ENCODE measurements around the gene NECTIN1.

Gene NECTIN1

DNA sequence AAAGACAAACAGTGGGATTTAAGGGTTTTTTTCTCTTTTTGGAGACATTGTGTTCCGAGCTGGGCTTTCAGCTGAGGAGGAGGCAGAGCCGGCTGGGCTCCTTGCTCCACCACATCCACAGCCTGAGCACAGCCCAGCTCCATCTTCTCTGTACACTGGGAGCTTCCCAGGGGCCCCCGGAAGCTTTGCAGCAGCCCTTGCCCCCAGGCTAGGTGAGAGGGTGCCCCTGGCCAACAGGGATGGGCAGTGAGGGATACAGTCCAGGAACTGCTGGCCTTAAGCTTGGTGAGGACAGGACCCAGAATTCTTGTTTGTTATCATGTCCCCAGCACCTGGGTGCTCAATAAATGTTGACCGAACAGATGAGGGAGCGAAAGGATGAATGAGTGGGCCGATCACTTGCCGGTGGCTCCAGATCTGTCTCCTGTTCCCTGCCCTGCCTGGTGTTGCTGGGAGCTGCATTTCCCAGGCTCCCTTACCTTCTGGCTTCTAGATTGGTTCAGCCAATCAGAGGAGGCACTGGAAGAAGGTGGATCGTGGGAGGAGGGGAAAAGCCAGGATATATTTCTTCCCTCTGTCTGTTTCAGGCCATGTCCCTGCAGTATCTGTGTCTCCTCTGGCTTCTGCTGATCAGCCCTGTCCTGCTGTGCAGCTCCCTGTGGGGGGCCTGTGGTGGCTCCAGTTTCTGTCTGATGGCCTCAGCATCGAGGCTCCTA lies 26.5 kb upstream of the NECTIN1 start:
- DNase-seq, result no peak

DNA sequence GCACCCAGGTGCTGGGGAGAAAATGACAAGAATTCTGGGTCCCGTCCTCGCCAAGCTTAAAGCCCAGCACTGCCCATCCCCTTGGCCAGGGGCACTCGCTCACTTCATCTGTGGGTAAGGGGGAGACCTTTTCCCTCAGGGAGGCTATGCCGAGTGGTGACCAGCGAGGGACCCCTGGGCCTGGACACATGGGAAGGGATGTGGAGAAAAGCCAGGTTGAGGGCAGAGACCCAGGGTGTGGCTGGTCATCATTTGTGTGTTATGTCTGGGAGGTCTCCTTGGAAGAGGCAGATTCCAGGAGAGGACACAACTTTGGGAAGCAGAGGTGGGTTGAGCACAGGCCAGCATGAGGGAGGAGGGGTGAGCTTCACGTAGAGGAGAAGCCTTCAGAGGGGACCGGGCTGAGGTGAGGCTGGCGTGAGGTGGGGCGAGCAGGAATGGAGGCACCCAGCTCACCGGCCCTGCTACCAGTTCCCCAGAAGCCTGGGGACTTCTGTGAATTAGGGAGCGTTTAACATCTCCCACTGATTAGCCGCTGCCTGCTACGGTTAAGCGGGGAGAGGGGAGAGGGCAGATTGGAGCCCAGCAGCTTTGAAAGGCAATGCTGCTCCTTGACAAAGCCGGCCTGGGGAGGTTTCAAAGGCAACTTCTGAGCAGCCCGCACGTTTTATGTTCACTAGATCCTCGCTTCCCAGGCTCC lies 25.8 kb upstream of the NECTIN1 start:
- DNase-seq, result no peak

DNA sequence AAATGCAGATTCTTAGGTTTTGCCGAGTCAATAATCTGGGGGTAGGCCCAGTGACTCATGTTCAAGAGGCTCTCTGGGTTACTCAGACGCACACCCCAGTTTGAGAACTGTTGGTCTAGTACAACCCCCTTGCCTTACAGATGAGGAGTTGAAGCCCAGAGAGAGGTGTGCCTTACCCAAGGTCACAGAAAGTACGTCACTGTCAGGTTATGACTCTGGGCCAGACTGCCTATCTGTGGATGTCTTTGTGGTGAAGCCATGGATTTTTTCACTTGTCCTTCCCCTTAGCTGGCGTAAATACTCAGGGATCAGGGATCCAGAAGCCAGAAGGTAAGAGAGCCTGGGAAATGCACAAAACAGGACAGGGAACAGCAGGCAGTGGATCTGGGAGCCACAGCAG lies 25.2 kb upstream of the NECTIN1 start:
- no peak for DNase-seq

DNA sequence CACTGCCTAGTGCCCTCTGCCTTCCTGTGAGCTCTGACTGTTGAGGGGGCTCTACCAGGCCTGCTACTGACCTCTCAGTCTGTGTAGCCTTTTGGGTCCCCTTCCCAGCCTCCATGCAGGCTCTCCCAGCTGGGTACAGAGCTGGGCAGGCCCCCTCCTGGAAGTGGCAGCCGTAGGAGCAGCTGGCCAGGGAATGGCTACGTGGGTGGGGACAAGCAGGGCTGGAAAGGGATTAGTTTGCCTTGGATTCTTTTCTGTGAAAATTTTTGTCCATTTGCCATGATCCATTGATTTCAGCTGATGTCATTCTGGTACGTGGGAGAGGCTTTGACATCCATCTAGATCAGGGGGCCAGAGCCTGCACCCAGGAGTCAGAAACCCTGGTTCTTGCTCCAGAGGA lies 23.9 kb upstream of the NECTIN1 start:
- no peak for DNase-seq

DNA sequence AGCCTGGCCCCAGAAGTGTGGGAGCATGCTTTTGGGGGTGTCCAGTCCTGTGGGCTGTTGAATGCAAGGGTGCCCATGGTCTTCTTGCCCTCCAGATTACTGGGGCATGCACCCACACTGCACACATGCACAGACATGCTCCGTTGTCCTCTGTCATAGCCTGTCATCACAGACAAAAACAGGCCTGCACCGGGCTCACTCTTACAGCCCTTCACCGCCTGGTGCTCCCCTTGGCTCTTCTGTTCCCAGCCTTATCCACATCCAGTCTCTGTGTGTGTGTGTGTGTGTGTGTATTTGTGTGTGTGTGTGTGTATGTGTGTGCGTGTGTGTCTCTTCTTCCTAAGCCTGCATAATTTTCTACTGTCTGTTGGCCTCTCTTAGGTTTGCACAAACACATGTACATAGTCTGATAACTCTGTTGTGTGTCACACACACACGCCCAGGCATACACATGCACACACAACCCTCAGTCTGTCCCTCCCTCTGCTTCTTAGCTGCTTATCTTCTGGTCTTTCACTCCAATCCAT lies 23.4 kb upstream of the NECTIN1 start:
- DNase-seq, result no peak

DNA sequence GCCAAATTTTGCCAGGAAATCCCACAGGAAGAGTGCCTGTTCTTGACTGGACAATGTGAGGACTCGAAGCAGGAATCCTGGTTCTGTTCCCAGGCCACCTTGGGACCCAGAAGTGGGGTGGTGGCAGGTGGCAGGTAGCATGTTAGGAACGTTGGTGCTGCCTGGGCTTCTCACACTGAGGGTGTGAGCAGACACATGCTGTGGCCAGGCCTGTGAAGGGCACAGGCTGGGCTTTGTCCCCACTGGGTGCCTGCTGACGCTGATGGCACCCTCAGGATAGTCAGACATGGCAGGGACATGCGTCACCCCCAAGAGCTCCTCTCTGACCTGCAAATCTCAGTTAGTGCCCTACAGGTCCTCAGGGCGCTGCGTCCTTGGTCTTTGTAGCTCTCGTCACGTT lies 21.1 kb upstream of the NECTIN1 start:
- no peak for DNase-seq

DNA sequence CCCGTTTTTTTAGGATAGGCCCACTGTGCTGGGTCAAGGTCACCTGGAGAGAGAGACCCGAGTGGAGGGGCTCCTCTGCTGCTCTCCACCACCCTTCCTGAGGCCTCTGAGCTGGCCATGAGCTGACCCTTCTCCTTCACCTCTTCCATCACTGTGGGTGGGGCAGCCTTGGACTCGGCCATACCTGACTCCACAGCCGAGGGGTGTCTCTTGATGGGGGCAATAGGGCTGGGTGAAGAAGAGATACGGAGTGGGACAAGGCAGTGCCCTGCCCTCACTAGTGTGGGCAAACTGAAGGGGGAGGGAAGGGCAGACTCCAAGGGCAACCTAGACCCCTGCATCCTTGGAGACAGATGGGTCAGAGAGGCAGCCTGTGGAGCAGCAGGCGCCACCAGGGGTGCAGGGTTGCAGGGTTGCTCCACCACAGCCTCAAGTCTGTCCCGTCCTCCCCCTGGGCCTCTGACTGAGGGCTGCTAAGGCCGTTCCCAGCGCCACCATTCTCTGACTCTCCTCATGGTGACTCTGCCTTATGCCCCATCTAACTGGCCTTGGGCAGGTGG lies 20.1 kb upstream of the NECTIN1 start:
- no peak for DNase-seq

DNA sequence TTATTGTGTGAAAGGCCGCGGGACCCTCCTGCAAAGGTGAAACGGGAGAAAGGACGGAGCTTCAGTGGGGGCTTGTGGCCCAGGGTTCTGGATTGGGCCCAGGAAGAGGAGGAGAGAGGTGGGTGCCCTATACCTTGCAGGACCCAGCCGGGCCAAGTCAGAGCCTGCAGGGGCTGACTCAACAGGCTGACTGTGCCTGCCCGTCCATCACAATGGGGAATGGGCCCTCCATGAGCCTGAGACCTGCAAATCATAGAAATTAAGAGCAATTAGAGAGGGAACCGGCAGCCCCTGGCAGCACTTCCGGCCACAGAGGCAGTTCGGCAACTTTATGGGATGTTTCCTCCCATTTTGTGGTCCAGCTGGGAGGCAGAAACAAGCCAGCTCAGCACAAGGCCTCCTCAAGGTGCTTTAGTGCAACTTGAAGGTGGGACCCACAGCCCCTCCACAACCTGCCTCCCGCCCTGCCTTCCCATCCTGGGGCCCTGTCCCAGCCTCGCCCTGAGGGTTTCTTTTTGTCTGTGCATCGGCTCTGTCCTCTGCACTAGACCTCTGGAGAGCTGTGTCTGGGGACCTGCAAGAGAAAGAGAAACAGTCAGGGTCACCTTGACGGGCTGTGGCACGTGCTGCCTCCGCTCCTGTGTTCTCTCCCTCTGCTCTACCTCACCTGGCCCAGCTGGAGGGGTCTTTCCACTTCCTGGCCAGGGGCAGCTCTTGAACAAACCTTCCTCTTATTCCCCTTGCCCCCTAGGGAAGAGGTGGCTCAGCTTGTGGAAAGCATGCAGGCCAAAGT lies 19.1 kb upstream of the NECTIN1 start:
- DNase-seq, result no peak

DNA sequence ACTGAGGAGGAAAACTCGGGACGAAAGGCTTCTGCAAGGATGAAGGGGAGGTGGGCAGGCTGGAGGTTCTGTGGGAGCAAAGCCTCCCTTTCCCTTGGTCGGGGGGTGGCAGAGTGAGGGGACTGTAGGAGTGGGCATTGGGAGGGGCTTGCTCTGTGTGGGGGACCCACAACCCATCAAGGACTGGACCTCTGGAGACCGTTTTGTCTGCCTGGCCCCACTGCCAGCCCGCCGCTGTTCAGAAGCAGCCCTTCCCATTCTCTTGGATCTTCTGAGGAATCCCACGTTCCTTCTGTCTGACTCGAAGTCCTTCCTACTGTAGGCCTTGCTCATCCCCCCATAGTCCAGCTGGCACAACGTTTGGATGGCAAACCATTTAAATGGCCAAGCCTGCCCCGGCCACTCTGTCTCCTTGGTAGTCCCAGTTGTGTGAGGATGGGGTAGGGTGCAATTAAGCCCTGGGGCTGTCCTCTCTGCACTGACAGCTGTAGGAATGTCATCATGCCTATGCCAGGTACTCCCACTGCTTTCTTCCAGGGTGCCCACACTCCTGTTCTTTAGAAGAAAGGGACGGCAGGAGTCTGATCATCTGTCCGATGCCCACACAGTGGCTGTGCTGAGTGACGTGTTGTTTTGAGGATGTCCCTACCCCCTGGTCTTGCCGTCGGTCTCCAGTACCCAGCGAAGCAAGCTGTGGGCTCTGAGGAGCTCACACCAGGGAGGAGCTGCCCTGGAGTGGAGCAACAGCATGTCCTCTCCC lies 17.0 kb upstream of the NECTIN1 start:
- no peak for DNase-seq

DNA sequence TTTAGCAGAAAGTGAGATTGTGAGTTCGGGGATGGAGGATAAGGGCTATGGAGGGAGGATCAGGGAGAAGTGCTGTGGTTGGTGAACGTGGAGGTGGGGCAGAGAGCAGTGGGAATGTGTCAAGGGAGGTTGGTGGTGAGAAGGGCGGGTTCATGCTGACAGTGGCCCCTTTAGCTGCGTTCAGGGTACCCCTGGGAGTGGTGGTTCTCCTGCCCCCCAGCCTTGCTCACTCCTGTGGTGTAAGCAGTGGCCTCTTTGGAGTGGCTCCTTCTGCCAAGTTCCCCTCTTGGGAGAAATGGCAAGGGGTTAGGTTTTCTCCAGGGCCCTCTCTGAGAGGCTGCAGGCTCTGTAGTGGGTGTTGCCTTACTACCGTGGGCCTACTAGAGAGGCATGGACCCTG lies 16.1 kb upstream of the NECTIN1 start:
- no peak for DNase-seq

DNA sequence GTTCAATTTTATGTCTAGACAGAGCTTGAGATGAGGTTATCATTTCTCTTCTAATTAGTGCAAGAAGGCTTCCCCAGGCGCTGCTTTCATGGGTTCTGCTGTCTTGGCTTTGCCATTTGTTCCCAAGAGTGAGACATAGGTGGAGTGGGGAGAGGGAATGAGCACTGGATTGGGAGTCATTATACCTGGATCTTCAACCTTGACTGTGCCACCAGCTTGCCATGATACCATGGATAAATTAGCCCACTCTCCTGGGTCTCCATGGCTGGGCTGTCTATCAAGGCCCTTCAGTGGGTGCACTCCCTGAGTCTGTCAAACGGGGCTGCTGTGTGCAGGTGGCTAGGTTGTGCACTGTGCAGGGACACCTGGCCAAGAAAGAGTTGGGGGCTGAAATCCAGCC lies 15.6 kb upstream of the NECTIN1 start:
- no peak for DNase-seq

DNA sequence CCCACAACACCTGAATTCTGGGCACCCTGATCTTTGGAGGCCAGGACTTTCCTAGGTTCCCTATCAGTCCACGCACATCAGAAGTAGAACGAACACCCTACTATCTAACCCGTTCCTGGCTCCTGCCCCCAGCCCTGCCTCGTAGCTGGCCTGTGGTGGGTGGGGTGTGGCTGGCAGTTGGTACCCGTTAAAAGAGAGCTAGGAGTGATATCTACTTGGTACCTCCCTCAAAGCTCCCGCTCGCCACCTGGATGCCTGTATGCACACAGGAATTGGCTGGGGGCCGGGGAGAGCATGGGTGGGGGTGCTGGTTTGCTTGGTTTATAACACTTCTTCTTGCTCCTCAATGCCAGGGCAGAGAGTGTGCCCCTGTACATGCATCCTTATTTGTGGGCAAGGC lies 14.0 kb upstream of the NECTIN1 start:
- no peak for DNase-seq

DNA sequence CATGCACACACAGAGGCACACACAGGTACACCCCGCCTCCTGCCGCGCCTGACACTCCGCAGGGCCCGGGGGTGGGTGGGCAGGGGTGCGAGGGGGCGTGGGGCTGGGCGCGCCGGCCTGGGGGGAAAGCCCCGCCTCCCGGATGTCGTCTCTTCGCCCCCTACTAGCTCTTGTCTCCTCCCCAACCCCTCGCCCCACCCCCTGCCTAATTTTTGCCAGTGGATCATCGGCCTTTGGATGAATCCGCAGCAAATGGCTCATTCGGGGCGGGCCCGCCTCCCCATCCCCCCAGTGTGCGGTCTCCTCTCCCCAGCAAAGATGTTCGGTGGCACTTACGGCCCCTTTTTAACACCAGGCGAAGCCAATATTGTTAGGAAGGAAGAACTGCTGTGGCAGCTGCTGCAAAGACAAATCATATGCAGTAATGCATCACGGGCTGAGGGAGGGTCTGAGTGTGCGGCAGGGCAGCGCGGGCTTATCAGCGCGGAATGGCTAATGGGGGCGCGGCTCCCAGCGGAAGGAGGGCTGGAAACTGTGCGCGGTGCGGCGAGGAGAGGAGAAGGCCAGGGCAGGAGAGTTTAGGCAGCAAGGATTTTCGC lies 13.4 kb upstream of the NECTIN1 start:
- DNase-seq, result no peak

DNA sequence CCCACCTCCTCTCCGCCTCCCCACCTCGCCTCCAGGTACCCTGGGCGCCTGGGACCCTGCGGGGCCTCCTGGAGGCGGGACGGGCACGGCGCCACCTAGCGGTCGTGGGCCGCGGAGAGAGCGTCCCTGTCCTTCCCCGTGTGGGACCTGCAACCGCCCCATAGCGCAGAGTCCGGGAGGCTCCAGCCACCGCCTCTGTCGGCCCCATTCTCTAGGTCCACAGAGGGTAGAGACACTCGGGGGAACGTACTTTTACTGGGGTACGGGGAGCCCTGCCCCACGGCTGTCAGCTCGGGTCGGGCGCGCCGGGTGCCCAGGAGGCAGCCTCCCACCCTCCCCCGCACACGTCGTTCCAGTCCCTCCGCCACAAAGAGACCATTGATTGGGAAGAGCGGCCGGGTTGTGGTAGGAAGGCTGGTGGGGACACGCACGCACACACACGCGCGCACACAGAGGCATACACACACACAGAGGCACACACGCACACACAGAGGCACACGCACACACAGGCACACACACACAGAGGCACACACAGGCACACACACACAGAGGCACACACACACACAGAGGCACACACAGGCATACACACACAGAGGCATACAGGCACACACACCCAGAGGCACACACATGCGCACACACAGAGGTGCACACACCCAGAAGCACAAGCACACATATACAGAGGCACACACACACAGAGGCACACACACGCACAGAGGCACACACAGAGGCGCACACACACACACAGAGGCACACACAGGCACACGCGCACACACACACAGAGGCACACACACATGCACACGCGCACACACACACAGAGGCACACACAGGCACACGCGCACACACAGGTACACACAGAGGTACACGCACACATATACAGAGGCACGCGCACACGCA lies 12.6 kb upstream of the NECTIN1 start:
- DNase-seq, result peak; percentile 55

DNA sequence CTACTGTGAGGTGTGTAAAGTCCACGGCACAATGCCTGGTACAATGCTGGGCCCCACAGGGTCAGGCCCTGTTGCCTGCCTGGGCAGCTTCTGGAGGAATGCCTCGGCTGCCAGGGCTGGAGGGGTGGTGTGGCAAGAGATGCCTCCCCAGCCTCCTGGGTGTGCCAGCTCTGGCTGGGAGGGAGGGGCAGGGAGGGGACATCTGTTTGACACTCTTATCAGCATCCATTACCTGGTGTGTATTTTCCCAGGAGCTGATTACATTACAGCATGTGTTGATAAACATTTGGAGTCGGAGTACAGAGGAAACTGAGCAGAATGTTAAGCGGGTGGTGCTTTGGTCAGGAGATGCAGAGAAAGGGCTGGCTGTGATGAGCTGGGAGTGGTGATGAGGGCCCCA lies 11.0 kb upstream of the NECTIN1 start:
- no peak for DNase-seq

DNA sequence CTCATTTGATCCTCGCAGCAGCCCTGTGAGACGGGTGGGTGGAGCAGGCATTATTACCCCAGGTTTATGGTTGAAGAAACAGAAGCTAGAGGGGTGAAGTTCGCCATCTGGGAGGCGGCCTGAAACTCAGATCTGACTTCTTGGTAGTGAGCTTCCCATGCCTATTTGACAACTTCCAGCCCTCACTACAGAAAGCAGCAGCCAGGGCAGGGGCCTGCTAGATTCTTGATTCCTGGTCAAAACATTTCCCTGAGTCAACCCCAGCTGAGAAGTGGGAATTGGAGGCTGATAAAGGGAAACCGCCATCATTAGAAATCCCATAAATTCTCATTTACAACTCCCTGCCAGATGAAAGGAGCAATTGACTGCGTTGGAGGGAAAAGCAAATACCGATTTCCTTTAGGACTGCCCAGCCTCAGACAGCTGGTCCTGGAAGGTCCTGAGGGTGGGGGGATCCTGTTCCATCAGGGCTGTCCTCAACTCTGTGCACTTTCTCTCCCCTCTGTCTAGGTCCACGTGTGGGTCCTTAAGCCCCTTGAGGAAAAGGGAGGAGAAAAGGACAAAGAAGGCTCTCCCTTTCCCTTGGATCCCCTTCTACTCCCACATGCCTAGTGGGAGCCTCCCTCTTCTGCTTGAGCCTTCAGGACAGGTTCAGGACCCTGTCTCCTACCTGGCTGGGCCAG lies 10.2 kb upstream of the NECTIN1 start:
- DNase-seq, result no peak

DNA sequence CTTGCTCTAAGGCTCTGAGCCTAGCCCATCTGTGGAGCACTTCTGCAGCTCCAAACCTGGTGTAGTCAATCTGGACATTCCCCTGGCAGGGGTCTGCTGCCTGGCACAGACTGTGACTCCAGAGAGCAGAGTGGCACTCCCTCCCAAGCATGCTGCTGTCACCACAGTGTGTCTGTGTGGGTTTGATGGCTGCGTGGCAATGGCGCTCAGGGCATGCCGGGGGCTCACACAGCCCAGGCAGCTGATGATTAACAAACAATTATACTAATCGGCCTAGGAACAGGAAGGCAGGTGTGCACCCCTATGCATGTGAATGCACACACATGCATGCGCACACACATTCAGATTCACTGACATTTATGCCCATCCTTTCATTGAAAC lies 9.0 kb upstream of the NECTIN1 start:
- DNase-seq, result no peak

DNA sequence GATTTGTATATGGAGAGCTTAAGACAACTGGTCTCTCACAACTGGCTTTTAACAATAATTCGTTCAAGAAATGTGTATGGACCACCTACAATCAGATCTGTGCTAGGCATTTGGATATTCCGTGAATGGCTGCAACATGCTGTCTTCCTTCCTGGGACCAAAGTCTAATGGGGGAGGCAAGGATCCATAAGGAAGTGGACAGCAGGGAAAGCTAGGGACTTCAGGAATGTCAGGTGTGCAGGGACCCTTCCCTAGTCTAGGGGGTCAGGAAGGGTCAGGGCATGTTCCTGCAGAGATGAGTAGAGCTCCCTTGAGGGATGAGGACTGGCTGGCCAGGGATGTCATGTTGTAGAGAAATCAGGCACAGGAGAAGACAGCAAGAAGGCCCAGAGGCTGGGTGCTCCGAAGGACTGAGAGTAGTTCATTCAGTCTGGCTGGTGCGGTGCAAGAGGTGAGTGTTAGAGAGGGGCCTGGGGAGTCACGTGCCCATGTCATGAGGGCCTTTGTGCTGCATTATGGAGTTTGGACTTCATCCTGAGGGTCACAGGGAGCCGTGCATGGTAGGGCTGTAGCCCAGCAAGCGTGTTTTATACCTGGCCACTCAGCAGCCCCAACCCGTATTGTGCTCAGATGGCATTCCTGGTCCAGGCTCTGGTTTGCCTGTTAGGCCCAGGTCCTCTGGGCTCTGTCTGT lies 8.5 kb upstream of the NECTIN1 start:
- DNase-seq, result no peak

DNA sequence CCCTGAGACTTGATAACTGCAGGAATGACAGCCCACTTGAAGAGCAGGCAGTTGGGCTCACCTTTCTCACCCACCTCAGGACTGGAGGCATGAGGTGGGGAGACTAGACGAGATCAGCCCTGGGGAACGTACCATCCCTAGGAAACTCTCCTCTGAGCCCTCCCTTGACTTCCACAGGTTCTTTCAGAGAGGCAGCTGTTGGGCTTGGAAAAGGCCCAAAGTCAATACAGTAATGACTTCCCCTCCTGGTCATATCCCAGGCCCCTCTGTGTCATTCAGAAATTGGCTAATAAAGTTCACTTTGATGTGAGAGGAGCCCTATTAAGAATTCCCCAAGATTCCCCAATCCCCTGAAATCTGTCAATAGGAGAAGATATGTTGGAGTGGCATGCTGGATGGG lies 5.8 kb upstream of the NECTIN1 start:
- DNase-seq, result no peak

DNA sequence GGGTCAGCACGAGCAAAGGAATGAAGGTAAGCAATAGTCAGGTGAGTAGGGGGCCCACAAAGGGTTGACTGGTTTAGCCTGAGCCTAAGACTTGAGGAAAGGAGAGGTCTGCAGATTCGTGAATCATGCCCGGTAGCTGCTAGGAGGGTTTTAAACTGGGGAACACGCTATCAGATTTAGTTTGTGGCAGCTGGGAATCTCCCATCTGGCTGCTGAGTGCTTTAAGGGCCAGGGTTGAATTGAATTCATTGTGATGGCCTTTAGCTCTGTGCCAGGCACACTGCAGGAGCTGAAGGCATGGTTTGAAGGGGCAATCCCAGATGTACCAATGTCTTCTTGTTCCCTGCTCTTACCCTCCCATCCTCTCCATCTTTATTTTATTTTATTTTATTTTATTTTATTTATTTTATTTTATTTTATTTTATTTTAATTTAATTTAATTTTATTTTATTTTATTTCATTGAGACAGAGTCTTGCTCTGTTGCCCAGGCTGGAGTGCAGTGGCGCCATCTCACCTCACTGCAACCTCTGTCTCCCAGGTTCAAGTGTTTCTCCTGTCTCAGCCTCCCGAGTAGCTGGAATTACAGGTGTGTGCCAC lies 1.9 kb upstream of the NECTIN1 start:
- DNase-seq, result no peak
